HG03565 (cell line): ENCODE data around the gene OR6K6.

Source experiments
- ATAC-seq: cut with Tn5 transposase; IDR thresholded peaks from one replicate; pipeline ENCODE4 v1.9.1; 2021; ENCODE audit warnings: mild to moderate bottlenecking, moderate library complexity; ENCODE audit not compliant: unreplicated experiment

The OR6K6 gene, protein sequence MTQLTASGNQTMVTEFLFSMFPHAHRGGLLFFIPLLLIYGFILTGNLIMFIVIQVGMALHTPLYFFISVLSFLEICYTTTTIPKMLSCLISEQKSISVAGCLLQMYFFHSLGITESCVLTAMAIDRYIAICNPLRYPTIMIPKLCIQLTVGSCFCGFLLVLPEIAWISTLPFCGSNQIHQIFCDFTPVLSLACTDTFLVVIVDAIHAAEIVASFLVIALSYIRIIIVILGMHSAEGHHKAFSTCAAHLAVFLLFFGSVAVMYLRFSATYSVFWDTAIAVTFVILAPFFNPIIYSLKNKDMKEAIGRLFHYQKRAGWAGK

DNA sequence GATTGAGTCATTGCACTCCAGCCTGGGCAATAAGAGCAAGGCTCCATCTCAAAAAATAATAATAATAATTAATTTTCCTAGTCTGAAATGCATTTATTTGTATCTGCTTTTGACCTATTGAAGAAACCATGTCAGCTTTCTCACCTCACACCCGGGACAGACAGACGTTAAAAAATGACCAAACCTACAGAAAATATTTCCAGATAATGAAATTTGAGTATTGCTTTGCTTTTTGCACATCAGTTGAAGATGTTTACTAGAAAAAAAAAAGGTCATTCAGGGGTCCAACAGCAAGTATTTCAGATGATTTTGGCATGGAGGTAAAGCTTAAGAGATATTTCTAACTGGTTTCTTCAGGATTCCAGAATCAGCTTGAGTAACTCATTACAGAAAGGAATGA is at the start of gene OR6K6:
TSS of gene OR6K6 (plus strand) at position 301 of the 400 bp plus-strand sequence. CDS start 168 bp downstream, outside the sequence.
- no peak for ATAC-seq

GRCh38 chr1:158706096-158706495 is 48.4 kb upstream of the OR6K6 start:
- no peak for ATAC-seq

DNA sequence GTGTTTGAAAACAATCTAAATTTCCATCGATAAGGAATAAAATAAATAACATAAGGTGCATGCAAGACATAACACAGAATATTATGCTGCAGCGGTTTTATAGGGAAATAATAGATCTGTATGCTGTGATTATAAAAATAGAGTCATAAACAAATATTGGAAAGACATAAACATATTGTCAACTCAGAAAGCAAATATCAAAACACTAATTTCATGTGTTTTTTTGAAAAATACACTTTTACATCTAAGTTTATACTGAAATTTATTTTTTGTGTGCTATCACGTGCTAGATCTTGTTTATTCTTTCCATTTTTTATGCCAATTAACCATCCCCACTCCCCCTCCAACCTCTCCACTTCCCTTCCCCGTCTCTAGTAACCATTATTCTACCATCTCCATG is 43.4 kb upstream of the OR6K6 start:
- no peak for ATAC-seq

GRCh38 chr1:158714754-158715153 is 39.8 kb upstream of the OR6K6 start:
- no peak for ATAC-seq

- no peak for ATAC-seq
Measured at GRCh38 chr1:158716335-158716734, 38.2 kb upstream of the OR6K6 start.

GRCh38 chr1:158717344-158717743 is 37.2 kb upstream of the OR6K6 start:
- no peak for ATAC-seq

DNA sequence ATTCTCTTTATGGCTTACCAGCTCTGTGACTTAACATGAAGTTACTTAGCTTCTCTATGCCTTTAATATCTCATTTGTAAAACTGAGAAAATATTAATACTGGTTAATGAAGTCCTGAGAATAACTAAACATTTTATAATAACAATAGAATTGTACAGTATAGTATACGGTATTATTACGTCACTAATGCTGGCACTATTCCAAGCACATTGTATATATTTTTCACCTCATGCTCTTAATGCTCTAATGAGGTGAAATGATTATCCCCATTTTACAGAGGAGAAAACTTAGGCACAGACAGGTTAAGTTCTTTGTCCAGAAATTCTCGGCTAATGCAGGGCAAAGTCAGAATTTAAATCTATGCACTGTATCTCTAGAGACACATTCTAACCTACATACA is 34.9 kb upstream of the OR6K6 start:
- no peak for ATAC-seq

- no peak for ATAC-seq
Measured at GRCh38 chr1:158720620-158721019, 33.9 kb upstream of the OR6K6 start, which contains the start of gene OR6K3. TSS of gene OR6K3 (minus strand) at chr1:158720720. CDS start at chr1:158718115, 2,605 bp downstream.

DNA sequence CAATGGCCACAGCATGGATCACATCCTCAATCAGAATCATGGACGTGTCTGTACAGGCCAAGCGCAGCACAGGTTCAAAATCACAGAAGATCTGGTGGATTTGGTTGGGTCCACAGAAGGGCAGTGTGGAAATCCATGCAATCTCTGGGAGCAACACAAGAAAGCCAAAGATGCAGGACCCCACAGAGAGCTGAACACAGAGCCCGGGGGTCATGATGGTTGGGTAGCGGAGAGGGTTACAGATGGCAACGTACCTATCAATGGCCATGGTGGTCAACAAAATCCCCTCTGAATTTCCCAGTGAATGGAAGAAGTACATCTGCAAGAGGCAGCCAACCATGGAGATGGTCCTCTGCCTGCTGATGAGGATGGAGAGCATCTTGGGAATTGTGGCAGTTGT is 30.1 kb upstream of the OR6K6 start:
- ATAC-seq, result no peak

- ATAC-seq, result no peak
Measured at GRCh38 chr1:158728510-158729225, 25.9 kb upstream of the OR6K6 start.

DNA sequence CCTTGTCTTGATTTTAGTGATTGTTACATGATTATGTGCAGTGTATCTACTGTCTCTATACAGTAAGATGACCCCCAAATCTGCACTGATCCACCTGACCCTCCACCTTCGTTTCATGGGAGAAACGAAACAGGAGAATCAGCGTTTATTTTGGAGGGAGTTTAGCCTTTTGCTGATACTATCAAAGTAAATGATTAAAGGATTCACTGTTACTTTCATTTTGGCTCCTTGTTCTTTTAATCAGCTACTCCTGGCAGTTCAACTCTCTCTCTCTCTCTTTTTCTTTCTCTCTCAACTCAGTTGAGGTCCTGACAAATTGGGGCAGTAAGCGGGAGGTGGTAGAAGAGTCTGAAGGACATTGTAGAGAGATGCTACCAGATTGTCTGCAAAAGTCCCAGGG is 24.1 kb upstream of the OR6K6 start:
- no peak for ATAC-seq

DNA sequence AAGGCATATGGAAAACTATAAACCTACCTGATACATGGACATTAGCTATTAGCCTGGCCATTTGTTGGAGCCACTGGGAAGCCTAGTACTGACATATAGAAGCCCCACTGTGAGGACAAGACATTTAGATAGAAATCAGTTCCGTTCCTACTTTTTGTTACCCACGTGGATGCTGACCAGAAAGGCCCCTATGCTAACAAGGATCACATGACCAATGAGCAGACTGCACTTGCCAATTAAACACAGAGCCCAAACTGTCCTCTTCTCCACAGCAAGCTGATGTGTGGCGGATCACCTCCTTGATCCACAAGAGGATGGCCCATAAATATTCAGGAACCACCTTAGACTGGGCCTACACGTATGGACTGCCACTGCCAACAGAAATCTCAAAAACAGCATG is 22.8 kb upstream of the OR6K6 start:
- ATAC-seq, result no peak

DNA sequence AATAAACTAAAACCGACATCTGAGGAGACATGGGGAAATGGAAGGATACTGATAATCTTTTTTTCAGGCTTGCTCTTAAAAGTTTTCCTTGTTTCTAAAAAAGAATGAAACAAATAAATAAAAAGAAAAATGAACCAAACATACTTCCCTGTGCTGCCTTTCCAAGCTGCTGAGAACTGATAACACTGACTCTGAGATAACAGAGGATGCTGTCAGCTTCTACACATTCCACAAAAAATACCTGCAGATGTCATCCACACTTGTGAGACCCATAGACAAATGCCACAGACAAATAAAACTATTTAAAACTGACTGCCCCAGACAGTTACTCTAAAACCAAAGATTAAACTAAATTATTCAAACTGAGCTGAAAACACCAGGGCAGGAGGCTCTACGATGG is 22.0 kb upstream of the OR6K6 start:
- ATAC-seq, result no peak

DNA sequence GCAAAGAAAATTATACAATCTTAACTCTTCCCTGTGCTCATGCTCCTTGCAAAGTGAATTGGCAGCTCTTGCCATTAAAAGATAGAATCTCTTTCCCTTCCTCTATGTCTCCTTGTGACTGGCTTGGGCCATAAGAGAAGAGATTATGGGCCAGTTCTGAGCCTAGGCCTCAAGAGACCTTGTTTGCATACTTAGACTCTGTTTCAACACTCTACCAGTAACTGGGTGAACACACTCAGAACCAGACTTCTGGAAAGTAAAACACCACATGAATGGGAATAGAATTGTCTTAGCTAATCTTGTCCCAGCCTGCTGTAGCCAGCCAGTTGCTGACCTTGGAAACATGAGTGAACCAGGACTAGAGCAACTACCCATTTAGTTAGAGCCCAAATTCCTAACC is 18.7 kb upstream of the OR6K6 start:
- no peak for ATAC-seq

- ATAC-seq, result no peak
Measured at GRCh38 chr1:158752155-158752712, 2.3 kb upstream of the OR6K6 start.

DNA sequence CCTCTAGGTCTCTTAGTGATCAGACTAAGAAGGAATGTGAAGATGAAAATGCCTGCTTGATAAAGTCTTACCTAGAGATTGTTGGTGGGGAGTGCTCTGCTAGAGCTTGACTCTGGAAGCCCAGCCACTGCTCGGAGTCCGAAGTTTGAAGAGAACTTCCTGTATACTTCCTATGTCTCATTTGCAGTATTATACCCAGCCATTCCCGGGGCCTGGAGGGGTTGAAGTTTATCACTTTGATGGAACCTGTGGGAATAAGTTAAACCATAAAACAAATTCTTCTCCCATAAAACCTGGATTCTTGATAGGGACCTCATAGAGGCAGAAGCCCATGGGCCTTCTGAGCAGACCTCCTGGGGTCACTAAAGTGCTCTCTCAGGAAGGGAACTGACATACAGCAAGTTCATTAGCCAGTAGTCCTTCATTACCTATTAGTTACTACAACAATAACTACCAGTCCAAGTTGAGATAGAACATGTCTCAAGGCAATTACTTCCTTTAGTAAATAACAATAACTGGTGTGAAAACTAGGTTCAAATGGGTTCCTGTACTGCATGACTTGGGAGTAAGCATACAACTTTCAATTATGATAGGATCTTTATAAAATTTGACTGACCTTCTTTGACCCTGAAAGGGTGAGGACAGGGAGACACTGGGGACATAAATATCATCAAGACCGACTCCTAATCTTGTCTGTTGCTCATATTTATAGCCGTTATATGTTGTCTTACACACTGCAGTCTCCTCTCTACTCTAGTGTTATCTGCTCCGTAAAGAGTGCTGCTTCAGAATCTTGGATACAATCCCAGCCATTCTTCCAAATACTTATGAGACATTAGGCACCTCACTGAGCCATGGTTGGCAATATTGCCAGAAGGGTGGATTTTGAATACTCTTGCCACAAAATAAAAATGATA is 17.7 kb downstream of the OR6K6 start, which contains the start of gene OR6N1:
TSS of gene OR6N1 (minus strand) at position 246 of the 917 bp plus-strand sequence. CDS start 5,513 bp downstream, outside the sequence.
- no peak for ATAC-seq

DNA sequence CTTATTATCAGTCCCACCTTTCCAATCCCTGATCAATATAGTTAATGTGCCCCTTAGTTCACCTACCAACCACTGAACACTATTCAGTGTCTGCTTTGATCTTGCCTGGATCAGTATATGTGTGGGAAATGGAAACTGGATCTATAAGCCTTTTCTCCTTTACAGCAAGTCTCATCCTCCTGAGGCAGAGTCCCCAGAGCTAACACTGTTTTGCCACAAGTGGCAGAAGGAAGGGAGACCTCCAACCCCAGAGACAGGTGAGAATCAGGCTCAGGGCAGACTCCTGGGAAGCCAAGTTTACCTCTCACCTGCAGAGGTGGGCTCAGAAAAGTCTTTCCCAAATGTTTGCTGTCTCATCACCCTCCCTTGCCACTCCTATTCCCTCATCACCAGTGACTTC is 26.6 kb downstream of the OR6K6 start, which contains the start of gene OR6N2:
TSS of gene OR6N2 (minus strand) at position 101 of the 400 bp plus-strand sequence. CDS start 3,569 bp downstream, outside the sequence.
- no peak for ATAC-seq

DNA sequence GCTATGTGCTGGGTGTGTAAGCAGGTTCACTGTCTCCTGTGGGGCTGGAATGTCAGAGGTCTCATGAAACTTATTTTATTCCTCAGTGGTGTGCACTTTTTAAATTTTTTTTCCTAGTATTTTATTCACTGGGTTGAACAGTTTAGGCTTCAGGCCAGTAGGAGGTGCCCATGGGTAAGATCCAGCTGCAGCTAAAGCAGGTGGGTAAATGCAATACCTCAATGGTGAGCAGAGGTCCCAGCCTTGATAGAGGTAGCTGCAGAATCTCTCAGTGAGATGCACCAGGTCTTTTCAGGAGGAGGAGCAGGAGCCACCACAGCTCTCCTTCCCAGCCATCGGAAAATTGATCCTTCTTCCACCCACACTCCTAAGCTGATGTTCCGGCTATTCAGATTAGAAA is 39.1 kb downstream of the OR6K6 start:
- no peak for ATAC-seq

DNA sequence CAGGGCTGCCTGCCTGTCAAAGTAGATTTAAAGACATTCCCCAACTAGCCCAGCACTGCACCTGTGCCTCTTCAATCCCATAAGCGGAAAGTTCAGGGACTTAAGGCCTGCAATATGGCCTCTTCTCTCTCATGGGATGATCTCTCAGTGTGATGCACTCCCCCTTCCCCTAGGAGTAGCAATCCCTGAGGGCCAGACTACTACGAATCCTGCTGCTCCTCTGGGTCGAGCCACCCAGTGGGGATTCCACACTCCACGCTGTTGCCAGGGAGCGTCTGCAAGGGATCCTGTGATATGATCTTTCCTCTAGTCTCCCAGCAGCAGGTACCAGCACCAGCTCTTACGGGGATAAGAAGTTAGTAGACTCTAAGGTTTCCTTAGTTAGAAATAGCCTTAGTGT is 39.7 kb downstream of the OR6K6 start:
- ATAC-seq, result no peak

DNA sequence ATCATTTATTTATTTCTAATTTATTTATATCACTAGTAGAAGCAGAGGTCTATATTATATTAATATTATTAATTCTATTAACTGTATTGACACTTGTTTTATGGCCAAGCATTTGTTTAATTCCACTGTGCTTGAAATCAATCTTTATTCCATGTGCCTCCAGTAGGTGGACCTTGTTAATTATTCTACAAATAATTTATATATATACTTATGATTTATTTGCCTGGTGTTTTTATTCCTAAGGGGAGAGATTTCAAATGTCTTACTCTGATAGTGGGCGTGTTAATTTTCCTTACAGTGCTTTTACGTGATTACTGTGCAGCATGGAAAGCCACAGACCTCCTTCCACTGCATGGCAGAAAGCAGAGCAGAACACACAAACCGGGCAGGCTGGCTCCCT is 44.0 kb downstream of the OR6K6 start:
- no peak for ATAC-seq

DNA sequence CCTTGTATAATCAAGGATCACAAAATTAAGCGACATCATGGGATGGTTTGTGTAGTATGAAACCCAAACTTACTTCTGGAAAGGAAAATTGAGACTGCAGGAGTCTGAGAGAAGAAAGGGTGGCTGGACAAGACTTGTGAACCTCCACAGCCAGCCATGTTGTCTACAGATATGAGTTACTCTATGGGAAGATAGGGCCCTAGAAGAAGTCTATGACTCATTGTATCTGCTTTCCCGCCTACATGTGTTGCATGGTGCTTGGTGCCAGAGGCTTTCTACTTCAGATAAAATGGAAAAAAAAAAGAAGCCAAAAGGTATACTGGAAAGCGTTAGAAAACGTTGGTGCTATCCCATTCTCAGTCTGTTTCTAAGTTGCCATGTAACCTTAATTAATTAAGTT is 45.2 kb downstream of the OR6K6 start:
- ATAC-seq, result no peak
